Measurements from ENCODE around the gene CLK1. TPM values are rescaled to one million over a fixed set of nuclear protein-coding genes. Genes with fewer than 3 reads are reported as not detected.
A peak's percentile ranks its signal among the peaks of the same experiment; 100 is the strongest.

Gene CLK1
- total RNA-seq, 1 experiment from 2014 or later = 46.8 TPM

- Histone ChIP-seq H3K27me3 (ENCODE audit: insufficient read depth, low read length) (no peaks in the 10 kb centered on the region), H2BK5ac (ENCODE audit: insufficient read length, low read length) (no peak overlapping the region), H3K27ac (ENCODE audit: insufficient read length, low read depth, low read length) (no peak overlapping the region), H2BK12ac (ENCODE audit: insufficient read length, low read depth, low read length) (no peak overlapping the region), H3K9me3 (ENCODE audit: control insufficient read depth, low read depth, low read length) (no peaks in the 10 kb centered on the region), H3K14ac (ENCODE audit: insufficient read depth, low read length) (no peak overlapping the region), H3K56ac (ENCODE audit: insufficient read length, low read depth, low read length) (no peak overlapping the region), H4K5ac (ENCODE audit: insufficient read length, low read depth, low read length) (no peak overlapping the region), H3K4ac (ENCODE audit: low read depth, low read length) (no peak overlapping the region), H4K20me1 (ENCODE audit: control insufficient read depth, insufficient read depth, insufficient read length) (no peaks in the 10 kb centered on the region), H4K91ac (ENCODE audit: insufficient read length, low read depth, low read length) (no peak overlapping the region), H2AFZ (ENCODE audit: low read length) (no peak overlapping the region), H2AK5ac (ENCODE audit: insufficient read length, low read length) (no peak overlapping the region), H3K4me2 (ENCODE audit: insufficient read depth, insufficient read length, low read length) (peak overlapping the region; percentile 62), H3K79me1 (ENCODE audit: insufficient read depth, low read depth, low read length, poor library complexity, severe bottlenecking) (no peaks in the 10 kb centered on the region), H3K9ac (ENCODE audit: extremely low read depth, insufficient read length, low read length) (no peak overlapping the region), H3K23me2 (ENCODE audit: insufficient read length, low read depth, low read length, poor library complexity, severe bottlenecking) (peaks cover 5% of the 10 kb centered on the region), H3K79me2 (ENCODE audit: insufficient read depth, low read length) (peaks cover 22% of the 10 kb centered on the region), H3T11ph (ENCODE audit: low read length) (no peak overlapping the region), H2BK20ac (ENCODE audit: low read depth, low read length, poor library complexity, severe bottlenecking) (no peak overlapping the region), H3K18ac (ENCODE audit: insufficient read length, low read depth, low read length) (no peak overlapping the region), H2BK120ac (ENCODE audit: low read depth, low read length, poor library complexity, severe bottlenecking) (no peak overlapping the region), H3K23ac (ENCODE audit: insufficient read length, low read depth, low read length) (no peak overlapping the region), H4K8ac (replicated peaks; ENCODE audit: insufficient read length, low read depth, low read length) (no peak overlapping the region), H2BK15ac (ENCODE audit: low read depth, low read length) (no peak overlapping the region), H3K4me1 (ENCODE audit: insufficient read depth, low read length) (no peaks in the 10 kb centered on the region)
- TF ChIP-seq CTCF (conservative IDR thresholded peaks at IDR 0.05) = no peak
- no peak overlapping the region; a peak in 1 of 7 replicates for H3K27ac Mint-ChIP-seq
- peaks cover 16 to 22% of the 10 kb centered on the region in 2 experiments for H3K4me1 Mint-ChIP-seq
- no peaks in the 10 kb centered on the region; a peak in 2 of 5 replicates for H3K9me3 Mint-ChIP-seq
- peaks cover 13 to 21% (median 19%) of the 10 kb centered on the region in 3 experiments for H3K36me3 Mint-ChIP-seq (ENCODE audit: insufficient read depth in 1 of 3, low read depth in 3 of 3)
- WGBS (ENCODE audit: extremely low coverage, insufficient read length, low lambda C conversion rate) = no CpG with 5 or more reads among the region's 7 CpGs
- no peak overlapping the region for H3K4me3 Mint-ChIP-seq
- peaks cover 1% of the 10 kb centered on the region; the same call in 1 of the 2 replicates for H3K27me3 Mint-ChIP-seq (ENCODE audit: low read depth)
- no peak for DNase-seq
Observed at GRCh38 chr2:200809506-200810251, 54.8 kb downstream of the CLK1 start.

Other genes starting within 250 kb of the CLK1 start
- gene BZW1, start 52.7 kb downstream of the CLK1 start, total RNA-seq (2021) = 366 and 370 TPM in 2 replicates
- gene PPIL3, start 24.4 kb upstream of the CLK1 start, total RNA-seq (2021) = 56.5 and 63.4 TPM in 2 replicates
- gene NIF3L1, start 24.7 kb upstream of the CLK1 start, total RNA-seq (2021) = 55.4 and 56.5 TPM in 2 replicates
- gene ORC2, start 99.0 kb upstream of the CLK1 start, total RNA-seq (2021) = 61.8 and 65.2 TPM in 2 replicates
- gene HYCC2, start 207.0 kb upstream of the CLK1 start, total RNA-seq (2021) = 13.3 and 13.7 TPM in 2 replicates
- gene NDUFB3, start 207.3 kb upstream of the CLK1 start, total RNA-seq (2021) = 59.6 and 63.2 TPM in 2 replicates

Measured in H9 (cell line).